ENCODE measurements around the gene ARPC1B. TPM values are rescaled to one million over a fixed set of nuclear protein-coding genes. Genes with fewer than 3 reads are reported as not detected.
A peak's percentile ranks its signal among the peaks of the same experiment; 100 is the strongest.

ARPC1B gene
- total RNA-seq, 4 donors from 2014 or later = 24.7 to 38.7 (median 30.8) TPM

DNA sequence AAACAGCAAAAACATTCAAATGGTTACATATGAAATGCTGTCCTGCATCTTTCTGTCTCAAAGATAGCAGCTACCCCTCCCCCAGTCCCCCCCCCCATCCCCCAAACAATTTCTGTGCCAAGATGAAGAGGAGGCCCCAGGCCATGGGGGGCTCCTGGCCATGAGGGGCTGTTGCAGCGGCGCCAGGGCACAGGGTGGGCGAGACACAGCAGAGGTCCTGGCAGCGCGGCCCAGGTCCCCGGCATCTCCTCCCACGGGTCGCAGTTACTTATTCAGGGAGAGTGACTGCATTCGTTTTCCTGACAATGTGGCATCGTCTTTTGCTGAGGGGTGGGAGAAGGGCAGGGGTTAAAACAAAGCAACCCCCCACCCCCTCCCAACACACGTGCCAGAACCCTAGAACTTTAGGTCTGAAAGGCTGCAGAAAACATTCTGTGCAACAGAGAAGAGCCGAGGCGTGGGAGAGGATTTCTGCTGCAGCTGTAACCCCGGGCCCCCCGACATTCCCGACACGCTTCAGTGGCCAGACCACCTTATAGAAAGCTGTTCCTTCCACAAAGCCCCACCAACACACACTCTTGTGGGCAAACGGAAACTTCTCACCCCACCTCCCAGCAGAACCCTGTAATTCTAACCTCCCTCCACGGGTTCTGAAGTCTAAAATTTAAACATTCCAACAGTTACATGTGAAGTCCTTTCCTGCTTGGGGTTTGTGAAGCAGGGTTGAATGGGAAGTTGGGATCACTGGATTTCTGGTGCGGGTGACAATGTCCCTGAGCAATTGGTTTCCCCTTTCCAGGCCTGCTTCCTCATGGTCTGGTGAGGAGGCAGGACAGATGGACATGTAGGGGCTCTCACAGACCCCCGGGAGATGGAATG lies 22.1 kb downstream of the ARPC1B start:
- H3K27ac ChIP-seq = no peak overlapping the region
- DNase-seq = no peak
- peaks cover 6 to 24% of the 10 kb centered on the region in 2 donors for H3K4me1 ChIP-seq
- no peaks in the 10 kb centered on the region for H3K9me3 ChIP-seq
- H3K4me3 ChIP-seq = no peak overlapping the region
- TF ChIP-seq POLR2A (IDR thresholded peaks at IDR 0.05) (no peak), CTCF (IDR thresholded peaks at IDR 0.05 in 4 of 5, conservative IDR thresholded peaks at IDR 0.05 in 1 of 5) (no peak)
- peaks cover 0 to 61% of the 10 kb centered on the region in 2 donors for H3K36me3 ChIP-seq
- intact Hi-C loops (cut with DNase I; ENCODE audit: low total_unique reads) (no loop called here), in situ Hi-C loops (cut with MboI; ENCODE audit: low sequenced_read_pairs in 4 of 4) (no loop called here)
- H3K27me3 ChIP-seq = no peaks in the 10 kb centered on the region
- no peak for ATAC-seq

- Histone ChIP-seq H3K9me3 (no peaks in the 10 kb centered on the region), H3K4me1 (peaks cover 6 to 21% of the 10 kb centered on the region in 2 donors), H3K36me3 (peaks cover 0 to 68% of the 10 kb centered on the region in 2 donors), H3K27ac (no peak overlapping the region), H3K27me3 (no peaks in the 10 kb centered on the region), H3K4me3 (no peak overlapping the region)
- in situ Hi-C loops (cut with MboI; ENCODE audit: low sequenced_read_pairs in 4 of 4) = no loop called here
- DNase-seq (no peak), ATAC-seq (no peak)
- intact Hi-C loops (cut with DNase I; ENCODE audit: low total_unique reads) = no loop called here
- TF ChIP-seq POLR2A (IDR thresholded peaks at IDR 0.05) (no peak), CTCF (IDR thresholded peaks at IDR 0.05 in 4 of 5, conservative IDR thresholded peaks at IDR 0.05 in 1 of 5) (no peak)
These were observed 22.9 kb downstream of the ARPC1B start for GRCh38 chr7:99397297-99397983.

DNA sequence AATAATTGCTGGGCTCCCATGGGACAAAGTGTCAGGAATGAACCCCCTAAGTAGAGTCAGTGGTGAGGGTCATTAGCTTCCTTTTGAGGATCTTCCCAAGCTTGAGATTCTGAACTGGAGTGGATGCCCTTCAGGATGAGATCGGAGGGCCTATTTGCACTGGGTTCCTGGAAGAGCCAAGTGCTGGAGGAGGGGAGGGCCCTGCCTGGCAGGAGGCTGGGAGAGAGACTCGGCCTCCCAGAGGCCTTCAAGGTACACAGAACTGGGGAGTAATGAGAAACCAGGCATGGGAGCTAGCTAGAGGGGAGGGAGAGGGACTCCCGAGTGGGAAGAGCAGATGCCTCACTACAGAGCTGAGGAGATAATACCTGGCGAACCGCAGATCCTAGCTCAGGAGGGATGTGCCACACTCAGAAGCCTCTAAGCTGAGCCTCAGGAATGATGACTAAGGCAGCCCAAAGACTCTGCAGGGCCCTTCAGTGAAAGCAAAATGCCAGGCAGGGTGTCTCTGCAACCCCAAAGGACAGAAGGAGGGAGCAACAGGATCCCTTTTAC lies 24.4 kb downstream of the ARPC1B start:
- DNase-seq (no peak), ATAC-seq (no peak)
- intact Hi-C loops (cut with DNase I; ENCODE audit: low total_unique reads) = no loop called here
- in situ Hi-C loops (cut with MboI; ENCODE audit: low sequenced_read_pairs in 4 of 4) = no loop called here
- H3K36me3 ChIP-seq = peaks cover 0 to 81% of the 10 kb centered on the region in 2 donors
- H3K4me3 ChIP-seq = no peak overlapping the region
- no peak for TF ChIP-seq CTCF (IDR thresholded peaks at IDR 0.05 in 4 of 5, conservative IDR thresholded peaks at IDR 0.05 in 1 of 5)
- no peak for TF ChIP-seq POLR2A (IDR thresholded peaks at IDR 0.05)
- no peaks in the 10 kb centered on the region for H3K9me3 ChIP-seq
- peaks cover under 1 to 8% of the 10 kb centered on the region in 2 donors for H3K4me1 ChIP-seq
- H3K27ac ChIP-seq = no peak overlapping the region
- no peaks in the 10 kb centered on the region for H3K27me3 ChIP-seq

DNA sequence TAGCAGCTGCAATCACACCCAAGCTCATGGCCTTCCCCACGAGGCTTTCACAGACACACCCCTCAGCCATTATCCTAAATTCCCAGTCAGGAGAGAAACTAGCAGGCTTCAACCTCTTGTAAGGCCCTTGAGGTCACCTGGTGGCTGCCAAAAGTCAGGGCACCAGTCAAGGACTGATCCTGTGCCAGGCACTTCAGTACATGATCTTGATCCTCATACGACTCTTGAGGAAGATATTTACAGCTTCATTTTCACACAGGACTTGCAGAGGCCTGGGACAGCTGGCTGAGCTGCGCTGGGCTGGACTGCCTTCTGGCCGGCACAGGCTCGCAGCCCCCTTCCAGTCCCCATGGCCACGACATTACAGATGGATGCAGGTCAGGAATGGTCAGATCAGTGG lies 25.1 kb downstream of the ARPC1B start:
- H3K27me3 ChIP-seq = no peaks in the 10 kb centered on the region
- no peak overlapping the region for H3K4me3 ChIP-seq
- no peak for DNase-seq
- H3K9me3 ChIP-seq = no peaks in the 10 kb centered on the region
- peaks cover 0 to 14% of the 10 kb centered on the region in 2 donors for H3K4me1 ChIP-seq
- peak in 1 of 2 donors; percentile 7 for ATAC-seq
- H3K27ac ChIP-seq = no peak overlapping the region
- TF ChIP-seq CTCF (IDR thresholded peaks at IDR 0.05 in 4 of 5, conservative IDR thresholded peaks at IDR 0.05 in 1 of 5) (no peak), POLR2A (IDR thresholded peaks at IDR 0.05) (no peak)
- in situ Hi-C loops (cut with MboI; ENCODE audit: low sequenced_read_pairs in 4 of 4) (no loop called here), intact Hi-C loops (cut with DNase I; ENCODE audit: low total_unique reads) (no loop called here)
- H3K36me3 ChIP-seq = peaks cover 0 to 88% of the 10 kb centered on the region in 2 donors
